ENCODE results near the gene INMT.

INMT gene

DNA sequence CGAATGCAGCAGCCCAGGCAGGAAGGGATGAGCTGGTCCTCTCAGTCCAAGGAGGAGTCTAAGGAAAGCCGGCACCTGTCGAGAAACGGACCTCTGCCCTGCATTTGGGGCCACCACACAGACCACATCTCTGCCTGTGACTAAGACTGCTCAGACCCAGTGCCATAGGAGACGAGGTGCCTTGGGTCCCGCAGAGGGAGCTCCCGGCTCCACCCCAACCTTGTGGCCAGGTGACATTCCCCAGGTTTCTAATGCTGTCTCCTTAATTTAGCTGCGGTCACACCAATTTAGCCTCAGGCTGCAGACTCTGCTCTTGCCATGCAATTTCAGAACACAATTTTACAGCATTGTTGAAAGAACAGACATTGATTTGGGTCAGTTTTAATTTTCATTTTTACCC is 46.9 kb upstream of the INMT start:
- Histone ChIP-seq H3K79me2 (ENCODE audit: control insufficient read depth, low read length) (no peaks in the 10 kb centered on the region), H3K9me2 (replicated peaks; ENCODE audit: control insufficient read depth, low read length) (no peaks in the 10 kb centered on the region), H3F3A (ENCODE audit: control insufficient read depth, insufficient read depth) (no peaks in the 10 kb centered on the region), H4K20me1 (ENCODE audit: control insufficient read depth, insufficient read depth, low read depth, low read length) (no peaks in the 10 kb centered on the region), H3K27ac (ENCODE audit: low read depth, low read length) (no peak overlapping the region), H3K27me3 (ENCODE audit: control insufficient read depth, low read length) (peaks cover 22% of the 10 kb centered on the region), H3K36me3 (ENCODE audit: control insufficient read depth, low read length) (no peaks in the 10 kb centered on the region), H3K9me3 (ENCODE audit: control insufficient read depth, insufficient read depth, low read length) (no peaks in the 10 kb centered on the region), H3K4me2 (ENCODE audit: low read length) (no peak overlapping the region), H3K4me3 (ENCODE audit: low read length) (no peak overlapping the region), H3K4me1 (ENCODE audit: control insufficient read depth, low read length) (no peaks in the 10 kb centered on the region)
- no peak for TF ChIP-seq EZH2phosphoT487 (IDR thresholded peaks at IDR 0.05; ENCODE audit: borderline replicate concordance, low read length)
- TF ChIP-seq, protein P1, sequence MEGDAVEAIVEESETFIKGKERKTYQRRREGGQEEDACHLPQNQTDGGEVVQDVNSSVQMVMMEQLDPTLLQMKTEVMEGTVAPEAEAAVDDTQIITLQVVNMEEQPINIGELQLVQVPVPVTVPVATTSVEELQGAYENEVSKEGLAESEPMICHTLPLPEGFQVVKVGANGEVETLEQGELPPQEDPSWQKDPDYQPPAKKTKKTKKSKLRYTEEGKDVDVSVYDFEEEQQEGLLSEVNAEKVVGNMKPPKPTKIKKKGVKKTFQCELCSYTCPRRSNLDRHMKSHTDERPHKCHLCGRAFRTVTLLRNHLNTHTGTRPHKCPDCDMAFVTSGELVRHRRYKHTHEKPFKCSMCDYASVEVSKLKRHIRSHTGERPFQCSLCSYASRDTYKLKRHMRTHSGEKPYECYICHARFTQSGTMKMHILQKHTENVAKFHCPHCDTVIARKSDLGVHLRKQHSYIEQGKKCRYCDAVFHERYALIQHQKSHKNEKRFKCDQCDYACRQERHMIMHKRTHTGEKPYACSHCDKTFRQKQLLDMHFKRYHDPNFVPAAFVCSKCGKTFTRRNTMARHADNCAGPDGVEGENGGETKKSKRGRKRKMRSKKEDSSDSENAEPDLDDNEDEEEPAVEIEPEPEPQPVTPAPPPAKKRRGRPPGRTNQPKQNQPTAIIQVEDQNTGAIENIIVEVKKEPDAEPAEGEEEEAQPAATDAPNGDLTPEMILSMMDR (IDR thresholded peaks at IDR 0.05; ENCODE audit: low read depth, low read length, poor library complexity, severe bottlenecking): no peak

DNA sequence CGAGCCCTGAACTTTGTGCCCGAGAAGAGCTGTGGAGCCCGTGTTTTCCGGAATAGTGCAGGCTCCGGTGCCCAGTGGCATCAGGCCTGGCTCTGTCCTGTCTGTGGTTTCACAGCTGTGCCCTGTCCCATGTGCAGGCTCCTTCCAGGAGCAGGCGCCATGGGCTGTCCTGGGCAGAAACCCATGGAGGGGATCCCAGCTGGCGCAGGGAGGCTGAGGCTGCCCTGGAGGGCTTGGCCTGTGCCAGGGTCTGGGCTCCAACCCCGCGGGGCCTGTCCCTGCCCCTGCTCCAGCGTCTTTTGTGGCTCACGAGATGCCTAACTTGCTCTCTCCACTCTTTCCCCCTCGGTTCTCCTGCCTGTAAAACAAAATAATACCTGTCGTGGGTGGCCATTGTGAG is 46.3 kb upstream of the INMT start:
- H3K36me3 ChIP-seq (ENCODE audit: control insufficient read depth, low read length): no peaks in the 10 kb centered on the region
- no peaks in the 10 kb centered on the region for H4K20me1 ChIP-seq (ENCODE audit: control insufficient read depth, insufficient read depth, low read depth, low read length)
- H3F3A ChIP-seq (ENCODE audit: control insufficient read depth, insufficient read depth): no peaks in the 10 kb centered on the region
- no peaks in the 10 kb centered on the region for H3K4me1 ChIP-seq (ENCODE audit: control insufficient read depth, low read length)
- H3K27me3 ChIP-seq (ENCODE audit: control insufficient read depth, low read length): peaks cover 24% of the 10 kb centered on the region
- H3K27ac ChIP-seq (ENCODE audit: low read depth, low read length): no peak overlapping the region
- TF ChIP-seq, protein P1 (IDR thresholded peaks at IDR 0.05; ENCODE audit: low read depth, low read length, poor library complexity, severe bottlenecking): no peak
- no peak for TF ChIP-seq EZH2phosphoT487 (IDR thresholded peaks at IDR 0.05; ENCODE audit: borderline replicate concordance, low read length)
- no peak overlapping the region for H3K4me3 ChIP-seq (ENCODE audit: low read length)
- H3K4me2 ChIP-seq (ENCODE audit: low read length): no peak overlapping the region
- H3K9me3 ChIP-seq (ENCODE audit: control insufficient read depth, insufficient read depth, low read length): no peaks in the 10 kb centered on the region
- H3K79me2 ChIP-seq (ENCODE audit: control insufficient read depth, low read length): no peaks in the 10 kb centered on the region
- no peaks in the 10 kb centered on the region for H3K9me2 ChIP-seq (replicated peaks; ENCODE audit: control insufficient read depth, low read length)

DNA sequence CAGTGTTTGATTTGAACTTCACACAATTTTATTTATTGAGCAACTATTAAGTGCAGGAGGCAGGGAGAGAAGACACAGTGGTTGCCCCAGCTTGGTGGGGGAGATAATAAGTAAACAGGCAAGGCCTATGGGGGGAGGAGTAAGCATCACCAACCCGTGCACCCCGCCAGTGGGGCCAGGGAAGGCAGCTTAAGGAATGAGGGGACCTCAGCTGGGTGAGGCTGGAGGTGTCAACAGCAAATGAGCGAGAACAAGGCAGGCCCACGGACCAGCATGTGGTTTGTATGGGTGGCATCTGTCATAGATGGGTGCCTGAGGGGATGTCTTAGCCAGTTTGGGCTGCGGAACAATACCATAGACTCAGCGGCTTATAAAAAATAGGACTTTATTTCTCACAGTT is 45.6 kb upstream of the INMT start:
- H3K4me1 ChIP-seq (ENCODE audit: control insufficient read depth, low read length): no peaks in the 10 kb centered on the region
- no peak overlapping the region for H3K4me2 ChIP-seq (ENCODE audit: low read length)
- H3K27me3 ChIP-seq (ENCODE audit: control insufficient read depth, low read length): peaks cover 24% of the 10 kb centered on the region
- no peaks in the 10 kb centered on the region for H3K9me2 ChIP-seq (replicated peaks; ENCODE audit: control insufficient read depth, low read length)
- no peaks in the 10 kb centered on the region for H3K9me3 ChIP-seq (ENCODE audit: control insufficient read depth, insufficient read depth, low read length)
- H3K36me3 ChIP-seq (ENCODE audit: control insufficient read depth, low read length): no peaks in the 10 kb centered on the region
- H3K4me3 ChIP-seq (ENCODE audit: low read length): no peak overlapping the region
- no peaks in the 10 kb centered on the region for H4K20me1 ChIP-seq (ENCODE audit: control insufficient read depth, insufficient read depth, low read depth, low read length)
- H3K79me2 ChIP-seq (ENCODE audit: control insufficient read depth, low read length): no peaks in the 10 kb centered on the region
- no peaks in the 10 kb centered on the region for H3F3A ChIP-seq (ENCODE audit: control insufficient read depth, insufficient read depth)
- TF ChIP-seq, protein P1 (IDR thresholded peaks at IDR 0.05; ENCODE audit: low read depth, low read length, poor library complexity, severe bottlenecking): no peak
- TF ChIP-seq EZH2phosphoT487 (IDR thresholded peaks at IDR 0.05; ENCODE audit: borderline replicate concordance, low read length): no peak
- no peak overlapping the region for H3K27ac ChIP-seq (ENCODE audit: low read depth, low read length)

DNA sequence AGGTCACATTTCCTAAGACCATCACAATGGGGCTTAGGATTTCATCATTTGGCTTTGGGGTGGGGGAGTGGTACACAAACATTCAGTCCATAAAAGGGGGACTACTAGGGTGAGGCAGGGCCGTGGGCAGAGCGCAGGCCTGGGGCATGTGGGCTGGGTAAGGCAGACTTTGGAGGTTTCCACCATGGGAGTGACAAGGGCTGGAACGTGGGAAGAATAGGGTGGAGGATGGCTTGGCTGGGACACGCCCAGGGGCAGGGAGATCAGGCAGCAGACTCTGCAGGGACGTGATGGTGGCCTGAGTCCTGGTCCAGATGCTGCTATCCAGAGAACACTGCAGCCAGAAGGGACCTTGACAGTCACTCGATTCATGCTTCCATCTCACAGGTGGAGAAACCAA is 45.0 kb upstream of the INMT start:
- no peak for TF ChIP-seq EZH2phosphoT487 (IDR thresholded peaks at IDR 0.05; ENCODE audit: borderline replicate concordance, low read length)
- TF ChIP-seq, protein P1 (IDR thresholded peaks at IDR 0.05; ENCODE audit: low read depth, low read length, poor library complexity, severe bottlenecking): no peak
- H3K27me3 ChIP-seq (ENCODE audit: control insufficient read depth, low read length): peaks cover 24% of the 10 kb centered on the region

More for the DNA sequence above, 45.0 kb upstream of the INMT start:
- Histone ChIP-seq H3K27ac (ENCODE audit: low read depth, low read length) (no peak overlapping the region), H3K4me3 (ENCODE audit: low read length) (no peak overlapping the region), H3K79me2 (ENCODE audit: control insufficient read depth, low read length) (no peaks in the 10 kb centered on the region), H4K20me1 (ENCODE audit: control insufficient read depth, insufficient read depth, low read depth, low read length) (no peaks in the 10 kb centered on the region), H3K4me1 (ENCODE audit: control insufficient read depth, low read length) (no peaks in the 10 kb centered on the region), H3F3A (ENCODE audit: control insufficient read depth, insufficient read depth) (no peaks in the 10 kb centered on the region), H3K4me2 (ENCODE audit: low read length) (no peak overlapping the region), H3K9me3 (ENCODE audit: control insufficient read depth, insufficient read depth, low read length) (no peaks in the 10 kb centered on the region), H3K36me3 (ENCODE audit: control insufficient read depth, low read length) (no peaks in the 10 kb centered on the region), H3K9me2 (replicated peaks; ENCODE audit: control insufficient read depth, low read length) (no peaks in the 10 kb centered on the region)

Measured in DOHH2 (cell line).